Measurements from ENCODE around the gene NRDE2.

GRCh38 chr14:90288651-90289355, 42.9 kb downstream of the NRDE2 start:
- TF ChIP-seq CTCF (conservative IDR thresholded peaks at IDR 0.05) (no peak), EZH2 (IDR thresholded peaks at IDR 0.05; ENCODE audit: low read depth) (no peak)

All from PC-9 (cell line).